ENCODE data around the gene SORCS1. TPM values are rescaled to one million over a fixed set of nuclear protein-coding genes. Genes with fewer than 3 reads are reported as not detected.
A peak's percentile ranks its signal among the peaks of the same experiment; 100 is the strongest.

SORCS1 gene
- total RNA-seq, 1 donor from 2014 or later, result 1.1 TPM

- Histone ChIP-seq H3K4me3 (ENCODE audit: insufficient read depth, low read depth, low read length) (no peak overlapping the region), H3K27me3 (ENCODE audit: insufficient read depth, low read length) (no peaks in the 10 kb centered on the region), H2AFZ (ENCODE audit: low read depth, low read length) (no peak overlapping the region), H3K9me3 (ENCODE audit: insufficient read depth, low read depth, low read length) (no peaks in the 10 kb centered on the region), H3K27ac (ENCODE audit: low read depth, low read length) (no peak overlapping the region), H3K9ac (ENCODE audit: low read length) (no peak overlapping the region), H3K4me2 (ENCODE audit: low read length) (no peak overlapping the region), H3K79me2 (ENCODE audit: insufficient read depth, low read length) (no peaks in the 10 kb centered on the region), H3K4me1 (ENCODE audit: insufficient read depth, low read length) (no peaks in the 10 kb centered on the region), H3K36me3 (ENCODE audit: insufficient read depth, low read length) (no peaks in the 10 kb centered on the region), H4K20me1 (ENCODE audit: insufficient read depth, low read length) (no peaks in the 10 kb centered on the region)
- Mint-ChIP-seq H3K4me3 (ENCODE audit: unreplicated experiment) (no peak overlapping the region), H3K36me3 (ENCODE audit: low read depth, unreplicated experiment) (no peaks in the 10 kb centered on the region), H3K9me3 (ENCODE audit: unreplicated experiment) (no peaks in the 10 kb centered on the region), H3K4me1 (ENCODE audit: low read depth, unreplicated experiment) (peaks cover 3% of the 10 kb centered on the region), H3K27me3 (ENCODE audit: low read depth, unreplicated experiment) (no peaks in the 10 kb centered on the region), H3K27ac (ENCODE audit: unreplicated experiment) (peak overlapping the region; percentile 54)
- TF ChIP-seq, protein P1, sequence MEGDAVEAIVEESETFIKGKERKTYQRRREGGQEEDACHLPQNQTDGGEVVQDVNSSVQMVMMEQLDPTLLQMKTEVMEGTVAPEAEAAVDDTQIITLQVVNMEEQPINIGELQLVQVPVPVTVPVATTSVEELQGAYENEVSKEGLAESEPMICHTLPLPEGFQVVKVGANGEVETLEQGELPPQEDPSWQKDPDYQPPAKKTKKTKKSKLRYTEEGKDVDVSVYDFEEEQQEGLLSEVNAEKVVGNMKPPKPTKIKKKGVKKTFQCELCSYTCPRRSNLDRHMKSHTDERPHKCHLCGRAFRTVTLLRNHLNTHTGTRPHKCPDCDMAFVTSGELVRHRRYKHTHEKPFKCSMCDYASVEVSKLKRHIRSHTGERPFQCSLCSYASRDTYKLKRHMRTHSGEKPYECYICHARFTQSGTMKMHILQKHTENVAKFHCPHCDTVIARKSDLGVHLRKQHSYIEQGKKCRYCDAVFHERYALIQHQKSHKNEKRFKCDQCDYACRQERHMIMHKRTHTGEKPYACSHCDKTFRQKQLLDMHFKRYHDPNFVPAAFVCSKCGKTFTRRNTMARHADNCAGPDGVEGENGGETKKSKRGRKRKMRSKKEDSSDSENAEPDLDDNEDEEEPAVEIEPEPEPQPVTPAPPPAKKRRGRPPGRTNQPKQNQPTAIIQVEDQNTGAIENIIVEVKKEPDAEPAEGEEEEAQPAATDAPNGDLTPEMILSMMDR (IDR thresholded peaks at IDR 0.05; ENCODE audit: insufficient read depth, low read depth, low read length), result no peak
- no peak for TF ChIP-seq EZH2 (IDR thresholded peaks at IDR 0.05; ENCODE audit: insufficient read depth, low read length)
- FAIRE-seq (no peak), DNase-seq (ENCODE audit: low read depth) (no peak)
Measured at GRCh38 chr10:106941297-106942034, 223.0 kb downstream of the SORCS1 start.

DNA sequence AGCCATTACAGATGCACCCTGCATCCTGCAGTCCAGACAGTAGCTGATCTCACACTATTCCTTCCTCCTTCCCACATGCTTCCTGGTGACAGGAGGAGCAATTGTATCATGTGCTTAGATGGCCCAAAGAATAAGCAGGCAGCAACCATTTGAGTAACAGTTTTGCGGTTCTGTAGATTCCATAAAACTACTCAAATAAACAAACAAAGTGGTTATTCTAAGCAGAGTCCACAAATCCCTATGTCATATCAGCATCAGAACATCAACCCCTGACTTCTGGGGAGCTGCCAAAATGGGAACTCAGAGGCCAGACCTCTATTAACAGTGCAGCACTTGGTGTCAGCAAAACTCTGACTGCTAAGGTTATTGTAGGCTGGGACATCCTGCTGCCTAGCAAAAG, 226.0 kb downstream of the SORCS1 start:
- Histone ChIP-seq H3K9me3 (ENCODE audit: insufficient read depth, low read depth, low read length) (no peaks in the 10 kb centered on the region), H3K79me2 (ENCODE audit: insufficient read depth, low read length) (no peaks in the 10 kb centered on the region), H3K9ac (ENCODE audit: low read length) (no peak overlapping the region), H4K20me1 (ENCODE audit: insufficient read depth, low read length) (no peaks in the 10 kb centered on the region), H3K27me3 (ENCODE audit: insufficient read depth, low read length) (no peaks in the 10 kb centered on the region), H2AFZ (ENCODE audit: low read depth, low read length) (no peak overlapping the region), H3K27ac (ENCODE audit: low read depth, low read length) (no peak overlapping the region), H3K36me3 (ENCODE audit: insufficient read depth, low read length) (no peaks in the 10 kb centered on the region), H3K4me1 (ENCODE audit: insufficient read depth, low read length) (no peaks in the 10 kb centered on the region), H3K4me2 (ENCODE audit: low read length) (no peak overlapping the region), H3K4me3 (ENCODE audit: insufficient read depth, low read depth, low read length) (no peak overlapping the region)
- H3K27ac Mint-ChIP-seq (ENCODE audit: unreplicated experiment), result no peak overlapping the region
- peaks cover 3% of the 10 kb centered on the region for H3K4me1 Mint-ChIP-seq (ENCODE audit: low read depth, unreplicated experiment)
- TF ChIP-seq, protein P1 (IDR thresholded peaks at IDR 0.05; ENCODE audit: insufficient read depth, low read depth, low read length), result no peak
- no peak for TF ChIP-seq EZH2 (IDR thresholded peaks at IDR 0.05; ENCODE audit: insufficient read depth, low read length)
- no peaks in the 10 kb centered on the region for H3K27me3 Mint-ChIP-seq (ENCODE audit: low read depth, unreplicated experiment)
- DNase-seq (ENCODE audit: low read depth), result no peak
- no peak for FAIRE-seq
- H3K36me3 Mint-ChIP-seq (ENCODE audit: low read depth, unreplicated experiment), result no peaks in the 10 kb centered on the region
- no peaks in the 10 kb centered on the region for H3K9me3 Mint-ChIP-seq (ENCODE audit: unreplicated experiment)
- H3K4me3 Mint-ChIP-seq (ENCODE audit: unreplicated experiment), result no peak overlapping the region

GRCh38 chr10:106935978-106936451, 228.5 kb downstream of the SORCS1 start:
- no peaks in the 10 kb centered on the region for H3K9me3 ChIP-seq (ENCODE audit: insufficient read depth, low read depth, low read length)
- H3K79me2 ChIP-seq (ENCODE audit: insufficient read depth, low read length), result no peaks in the 10 kb centered on the region
- no peak overlapping the region for H3K4me3 ChIP-seq (ENCODE audit: insufficient read depth, low read depth, low read length)
- H3K36me3 Mint-ChIP-seq (ENCODE audit: low read depth, unreplicated experiment), result no peaks in the 10 kb centered on the region
- no peaks in the 10 kb centered on the region for H3K27me3 ChIP-seq (ENCODE audit: insufficient read depth, low read length)
- FAIRE-seq, result no peak
- no peak overlapping the region for H3K4me3 Mint-ChIP-seq (ENCODE audit: unreplicated experiment)
- H3K27me3 Mint-ChIP-seq (ENCODE audit: low read depth, unreplicated experiment), result no peaks in the 10 kb centered on the region
- TF ChIP-seq, protein P1 (IDR thresholded peaks at IDR 0.05; ENCODE audit: insufficient read depth, low read depth, low read length), result no peak
- no peak for TF ChIP-seq EZH2 (IDR thresholded peaks at IDR 0.05; ENCODE audit: insufficient read depth, low read length)
- H3K4me1 Mint-ChIP-seq (ENCODE audit: low read depth, unreplicated experiment), result peaks cover 2% of the 10 kb centered on the region
- H3K36me3 ChIP-seq (ENCODE audit: insufficient read depth, low read length), result no peaks in the 10 kb centered on the region
- DNase-seq (ENCODE audit: low read depth), result no peak
- no peak overlapping the region for H3K27ac ChIP-seq (ENCODE audit: low read depth, low read length)
- H3K9ac ChIP-seq (ENCODE audit: low read length), result no peak overlapping the region
- no peaks in the 10 kb centered on the region for H4K20me1 ChIP-seq (ENCODE audit: insufficient read depth, low read length)
- H3K9me3 Mint-ChIP-seq (ENCODE audit: unreplicated experiment), result no peaks in the 10 kb centered on the region
- H3K27ac Mint-ChIP-seq (ENCODE audit: unreplicated experiment), result no peak overlapping the region
- H3K4me1 ChIP-seq (ENCODE audit: insufficient read depth, low read length), result no peaks in the 10 kb centered on the region
- no peak overlapping the region for H3K4me2 ChIP-seq (ENCODE audit: low read length)
- no peak overlapping the region for H2AFZ ChIP-seq (ENCODE audit: low read depth, low read length)
